Spleen (tissue), 11 donors: ENCODE measurements around the gene GALNT18. TPM values are rescaled to one million over a fixed set of nuclear protein-coding genes. Genes with fewer than 3 reads are reported as not detected.

Experiments used
- DNase-seq: peaks from one replicate; pipeline ENCODE4 v3.0.0-alpha.2; 2020
- H3K27ac ChIP-seq, 8 donors: fragments of 200-600 bp; sonication (generic) in 7 of 8; 1 replicate in 4 of 8; 2 replicates in 4 of 8; pipeline versions ENCODE4 v1.5.0 to v1.8.0; 2016 to 2021; ENCODE audit warnings: inconsistent platforms in 4 of 8, mild to moderate bottlenecking in 4 of 8, moderate library complexity in 1 of 8
- H3K27me3 ChIP-seq, 7 donors: fragments of 200-600 bp; sonication (generic) in 6 of 7; replicated peaks in 1 of 7; 1 replicate in 4 of 7; 2 replicates in 3 of 7; pipeline versions ENCODE4 v1.5.0 to v1.8.0; 2016 to 2021; ENCODE audit warnings: inconsistent platforms in 3 of 7, mild to moderate bottlenecking in 1 of 7
- H3K36me3 ChIP-seq, 6 donors: fragments of 200-600 bp; sonication (generic) in 5 of 6; 1 replicate in 4 of 6; 2 replicates in 2 of 6; pipeline versions ENCODE4 v1.5.0 to v1.8.0; 2016 to 2021; ENCODE audit warnings: inconsistent platforms in 2 of 6
- H3K4me1 ChIP-seq, 6 donors: fragments of 200-600 bp; sonication (generic) in 5 of 6; 1 replicate in 3 of 6; 2 replicates in 3 of 6; pipeline versions ENCODE4 v1.5.0 to v1.8.0; 2016 to 2021; ENCODE audit warnings: inconsistent platforms in 3 of 6
- H3K4me3 ChIP-seq, 8 donors: fragments of 200-600 bp; sonication (generic) in 7 of 8; 1 replicate in 4 of 8; 2 replicates in 4 of 8; pipeline versions ENCODE4 v1.5.0 to v1.8.0; 2016 to 2021; ENCODE audit warnings: inconsistent platforms in 4 of 8, mild to moderate bottlenecking in 4 of 8, moderate library complexity in 2 of 8
- H3K9me3 ChIP-seq, 8 donors: fragments of 200-600 bp; sonication (generic) in 7 of 8; 1 replicate in 4 of 8; 2 replicates in 4 of 8; pipeline versions ENCODE4 v1.5.0 to v1.8.0; 2016 to 2021; ENCODE audit warnings: inconsistent platforms in 4 of 8
- CTCF ChIP-seq, 11 experiments: fragments of 200-600 bp in 7 of 11; fragments of 450-650 bp in 4 of 11; sonication (generic) in 4 of 11; IDR thresholded peaks in 8 of 11; conservative IDR thresholded peaks in 3 of 11; 1 replicate in 7 of 11; 2 replicates in 4 of 11; pipeline versions ENCODE4 v1.4.0 to v1.8.0; 2016 to 2021; ENCODE audit warnings: antibody characterized with exemption in 11 of 11, inconsistent platforms in 4 of 11, mild to moderate bottlenecking in 1 of 11
- POLR2A ChIP-seq, 3 donors: fragments of 450-650 bp; IDR thresholded peaks; one replicate each; pipeline ENCODE4 v1.5.1; 2017; ENCODE audit warnings: antibody characterized with exemption in 3 of 3, mild to moderate bottlenecking in 1 of 3
- POLR2AphosphoS5 ChIP-seq, 3 donors: sonication (generic); formaldehyde crosslinking; IDR thresholded peaks; one replicate each; pipeline ENCODE4 v1.5.1; 2017; ENCODE audit warnings: antibody characterized with exemption in 3 of 3
- WGBS, 5 donors: extraction: QIAGEN DNeasy Blood & Tissue Kit in 3 of 5; methylation state at CpG; one replicate each; pipeline versions ENCODE4 v1.1.5 to v1.1.7; 2013 to 2018; 5-methylcytosine and 5-hydroxymethylcytosine counted together
- intact Hi-C: fragments of 100-400 bp; cut with DNase I; formaldehyde crosslinking; loops from one replicate; pipeline ENCODE4 v1.15.0; 2023; ENCODE audit warnings: low total_unique reads
- polyA plus RNA-seq, 3 donors: library from polyadenylated mRNA; stranded (reverse); fragments of 200-250 nt; gene quantifications; one replicate each; pipeline ENCODE4 v1.2.1, GENCODE V29; 2013
- total RNA-seq, 7 donors: library from RNA; depleted of rRNA in 3 of 7; stranded (reverse); fragments of >200 nt in 3 of 7; fragmentation: NEBNext Ultra II Directional in 4 of 7; extraction: Animal tissue kit (Norgen Biotek cat#: 25700) in 4 of 7; gene quantifications; one replicate each; pipeline versions ENCODE4 v1.1.0 to v1.2.1, GENCODE V29; 2016 to 2021
- donor health status: healthy with polysubstance abuse.
- donor health status: DM: no; HTN: no; CAD: no; lungs with moderate emphysema.
- donor health status: DM: no; HTN: no; CAD: no.
- donor health status: Bipolar disorder and iron deficiency.
- donor health status: healthy.
- donor health status: DM: no; HTN: no; CAD: no.
- donor health status: DM: yes; HTN: yes; CAD: no.

GALNT18 gene
- total and polyA plus RNA-seq, 10 donors: 0.87 to 6.9 (median 3.9) TPM

GRCh38 chr11:11558396-11558795 lies 63.4 kb downstream of the GALNT18 start:
- peaks cover 0 to 5% (median 0%) of the 10 kb centered on the region in 6 donors for H3K4me1 ChIP-seq

GRCh38 chr11:11555208-11555607 lies 66.6 kb downstream of the GALNT18 start:
- intact Hi-C loops: no loop called here
- H3K36me3 ChIP-seq: no peaks in the 10 kb centered on the region
- no peak overlapping the region for H3K27ac ChIP-seq
- TF ChIP-seq POLR2A (IDR thresholded peaks at IDR 0.05) (no peak), CTCF (IDR thresholded peaks at IDR 0.05 in 8 of 11, conservative IDR thresholded peaks at IDR 0.05 in 3 of 11) (no peak)
- WGBS, 5 donors: 80 to 86% (median 82%) methylated on average over 6 of the region's 6 CpGs
- peaks cover 0 to 8% (median 0%) of the 10 kb centered on the region in 6 donors for H3K4me1 ChIP-seq
- no peaks in the 10 kb centered on the region for H3K9me3 ChIP-seq
- no peak overlapping the region for H3K4me3 ChIP-seq
- H3K27me3 ChIP-seq: no peaks in the 10 kb centered on the region
- DNase-seq: no peak

More at GRCh38 chr11:11558396-11558795, 63.4 kb downstream of the GALNT18 start:
- H3K27ac ChIP-seq: no peak overlapping the region
- DNase-seq: no peak
- H3K36me3 ChIP-seq: no peaks in the 10 kb centered on the region
- no peaks in the 10 kb centered on the region for H3K27me3 ChIP-seq
- intact Hi-C loops: no loop called here
- whole genome bisulfite sequencing, 5 donors: 80 to 94% (median 86%) methylated on average over 3 of the region's 3 CpGs
- H3K4me3 ChIP-seq: no peak overlapping the region
- TF ChIP-seq POLR2AphosphoS5 (IDR thresholded peaks at IDR 0.05) (no peak), POLR2A (IDR thresholded peaks at IDR 0.05) (no peak), CTCF (IDR thresholded peaks at IDR 0.05 in 8 of 11, conservative IDR thresholded peaks at IDR 0.05 in 3 of 11) (no peak)
- H3K9me3 ChIP-seq: no peaks in the 10 kb centered on the region

GRCh38 chr11:11553573-11553972 lies 68.2 kb downstream of the GALNT18 start:
- H3K4me3 ChIP-seq: no peak overlapping the region
- H3K9me3 ChIP-seq: no peaks in the 10 kb centered on the region
- intact Hi-C loops: no loop called here
- no peaks in the 10 kb centered on the region for H3K36me3 ChIP-seq
- H3K27me3 ChIP-seq: no peaks in the 10 kb centered on the region
- DNase-seq: no peak
- H3K27ac ChIP-seq: no peak overlapping the region
- 53 to 79% (median 57%) methylated on average over 10 of the region's 10 CpGs for WGBS, 5 donors
- peaks cover 0 to 8% (median 0%) of the 10 kb centered on the region in 6 donors for H3K4me1 ChIP-seq
- no peak for TF ChIP-seq POLR2A (IDR thresholded peaks at IDR 0.05)
- TF ChIP-seq CTCF (IDR thresholded peaks at IDR 0.05 in 8 of 11, conservative IDR thresholded peaks at IDR 0.05 in 3 of 11): no peak
- TF ChIP-seq POLR2AphosphoS5 (IDR thresholded peaks at IDR 0.05): no peak

- no peak overlapping the region for H3K27ac ChIP-seq
- intact Hi-C loops: no loop called here
- H3K9me3 ChIP-seq: no peaks in the 10 kb centered on the region
- H3K4me3 ChIP-seq: no peak overlapping the region
- H3K27me3 ChIP-seq: no peaks in the 10 kb centered on the region
- DNase-seq: no peak
- H3K36me3 ChIP-seq: no peaks in the 10 kb centered on the region
- TF ChIP-seq CTCF (IDR thresholded peaks at IDR 0.05 in 8 of 11, conservative IDR thresholded peaks at IDR 0.05 in 3 of 11): no peak
- H3K4me1 ChIP-seq: peaks cover 0 to 8% (median 0%) of the 10 kb centered on the region in 6 donors
Observed at GRCh38 chr11:11552529-11553087, 69.2 kb downstream of the GALNT18 start.
